ENCODE data around the gene DCTN2.

DNA sequence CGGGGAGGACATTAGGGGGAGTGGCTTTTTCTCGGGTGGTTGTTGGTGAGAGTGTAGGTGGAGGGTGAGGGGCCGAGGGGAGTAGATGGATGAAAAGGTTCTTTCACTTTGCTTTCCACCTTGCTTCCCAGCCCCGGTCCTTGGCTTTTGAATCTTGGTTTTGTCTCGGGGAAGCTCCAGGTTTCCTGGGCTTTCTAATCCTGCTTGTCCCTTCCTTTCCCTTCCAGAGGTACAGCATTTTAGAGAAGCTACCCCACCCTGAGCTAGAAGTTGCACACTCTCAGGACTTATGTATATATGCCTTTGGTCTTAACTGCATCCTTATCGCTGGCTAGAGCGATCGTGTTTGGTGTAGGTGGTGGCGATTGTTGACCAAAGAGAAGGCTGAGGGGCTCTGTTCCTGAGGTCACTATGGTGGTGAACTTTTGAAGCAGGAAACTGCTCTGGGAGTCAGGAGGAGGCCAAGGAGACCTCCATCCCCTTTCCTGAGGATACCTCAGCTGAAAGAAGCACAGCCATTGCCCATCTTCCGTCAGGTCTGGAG lies 44.9 kb upstream of the DCTN2 start:
- TF ChIP-seq EZH2 (IDR thresholded peaks at IDR 0.05; ENCODE audit: low read length), result no peak
- TF ChIP-seq, protein P1, sequence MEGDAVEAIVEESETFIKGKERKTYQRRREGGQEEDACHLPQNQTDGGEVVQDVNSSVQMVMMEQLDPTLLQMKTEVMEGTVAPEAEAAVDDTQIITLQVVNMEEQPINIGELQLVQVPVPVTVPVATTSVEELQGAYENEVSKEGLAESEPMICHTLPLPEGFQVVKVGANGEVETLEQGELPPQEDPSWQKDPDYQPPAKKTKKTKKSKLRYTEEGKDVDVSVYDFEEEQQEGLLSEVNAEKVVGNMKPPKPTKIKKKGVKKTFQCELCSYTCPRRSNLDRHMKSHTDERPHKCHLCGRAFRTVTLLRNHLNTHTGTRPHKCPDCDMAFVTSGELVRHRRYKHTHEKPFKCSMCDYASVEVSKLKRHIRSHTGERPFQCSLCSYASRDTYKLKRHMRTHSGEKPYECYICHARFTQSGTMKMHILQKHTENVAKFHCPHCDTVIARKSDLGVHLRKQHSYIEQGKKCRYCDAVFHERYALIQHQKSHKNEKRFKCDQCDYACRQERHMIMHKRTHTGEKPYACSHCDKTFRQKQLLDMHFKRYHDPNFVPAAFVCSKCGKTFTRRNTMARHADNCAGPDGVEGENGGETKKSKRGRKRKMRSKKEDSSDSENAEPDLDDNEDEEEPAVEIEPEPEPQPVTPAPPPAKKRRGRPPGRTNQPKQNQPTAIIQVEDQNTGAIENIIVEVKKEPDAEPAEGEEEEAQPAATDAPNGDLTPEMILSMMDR (optimal IDR thresholded peaks at IDR 0.05 in 1 of 3, IDR thresholded peaks at IDR 0.05 in 1 of 3, conservative IDR thresholded peaks at IDR 0.05 in 1 of 3; ENCODE audit: extremely low read depth in 1 of 3, insufficient read depth in 2 of 3, low read length in 3 of 3), result no peak
